HG02798 (cell line): ENCODE results near the gene PPFIBP2.
A peak's percentile ranks its signal among the peaks of the same experiment; 100 is the strongest.

Experiments
- ATAC-seq: cut with Tn5 transposase; IDR thresholded peaks from one replicate; pipeline ENCODE4 v1.9.1; 2021; ENCODE audit warnings: mild to moderate bottlenecking; ENCODE audit not compliant: unreplicated experiment, poor library complexity

PPFIBP2 gene

DNA sequence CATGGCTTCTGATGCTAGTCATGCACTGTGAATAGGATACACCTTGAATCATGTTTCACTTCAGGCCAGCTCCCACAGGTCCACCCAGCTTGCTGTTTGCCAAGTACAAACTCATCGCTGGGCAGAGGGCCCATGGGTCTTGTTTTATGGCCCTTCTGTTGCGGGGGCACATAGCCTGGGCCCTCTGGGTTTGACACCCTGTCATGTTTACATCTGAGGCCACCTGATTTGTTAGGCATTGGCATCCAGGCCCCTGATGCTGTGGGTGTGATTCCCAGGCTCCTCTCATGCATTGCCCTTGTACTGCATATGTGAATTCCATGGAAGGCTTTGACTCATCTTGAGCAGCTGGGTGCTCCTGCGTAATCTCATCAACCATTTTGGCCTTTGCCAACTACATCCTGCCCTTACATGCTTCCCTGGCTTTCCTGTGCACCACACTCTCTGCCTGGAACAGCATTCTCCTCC, 32.6 kb downstream of the PPFIBP2 start:
- ATAC-seq = no peak

DNA sequence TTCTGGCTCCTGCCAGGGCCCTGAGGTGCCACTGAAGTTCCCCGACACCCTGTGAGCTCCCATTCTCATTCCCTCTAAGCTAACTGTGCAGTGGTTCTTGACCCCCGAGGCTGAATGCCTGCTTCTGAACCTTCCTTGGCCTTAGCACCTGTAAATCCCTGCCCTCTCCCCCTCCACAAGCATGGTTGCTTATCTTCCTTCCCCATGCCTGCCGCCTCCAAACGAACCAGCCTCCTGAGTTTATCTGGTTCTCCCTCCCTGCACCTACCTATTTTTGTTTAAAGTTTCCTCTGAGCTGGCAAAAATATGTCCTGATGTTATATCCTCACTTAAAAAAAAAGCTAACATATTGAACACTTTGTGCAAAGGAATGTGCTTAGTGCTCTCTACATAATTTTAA, 33.9 kb downstream of the PPFIBP2 start:
- no peak for ATAC-seq

DNA sequence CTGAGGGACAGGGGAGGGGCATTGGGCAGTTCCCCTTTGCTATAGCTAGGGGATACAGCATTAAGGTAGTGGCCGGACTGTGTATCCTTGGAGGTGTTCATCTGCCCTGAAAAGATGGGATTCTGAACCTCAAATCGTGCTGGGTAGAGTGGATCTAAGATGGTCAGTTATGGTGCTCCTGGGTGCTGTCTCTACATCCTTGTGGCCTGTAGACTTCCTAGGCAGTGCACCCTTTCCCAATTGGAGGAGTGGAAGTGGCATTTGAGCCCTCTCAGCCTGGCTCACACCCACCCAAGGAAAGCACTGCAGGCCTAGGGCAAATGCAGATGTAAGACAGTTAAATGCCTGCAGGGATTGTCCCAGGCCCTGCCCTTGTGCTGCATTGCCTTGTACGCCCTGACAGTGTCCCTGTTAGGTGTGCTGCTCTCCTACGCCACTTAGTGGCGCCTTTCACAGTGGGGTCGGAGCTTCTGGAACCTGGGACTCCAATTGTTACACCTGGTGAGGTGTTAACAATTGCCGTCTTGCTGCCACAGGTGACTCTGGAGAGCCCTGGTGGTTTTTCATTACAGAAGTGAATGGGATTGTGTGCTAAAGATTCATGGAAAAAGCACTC, 35.0 kb downstream of the PPFIBP2 start:
- ATAC-seq = peak; percentile 89

GRCh38 chr11:7549681-7550080, 35.9 kb downstream of the PPFIBP2 start:
- no peak for ATAC-seq

DNA sequence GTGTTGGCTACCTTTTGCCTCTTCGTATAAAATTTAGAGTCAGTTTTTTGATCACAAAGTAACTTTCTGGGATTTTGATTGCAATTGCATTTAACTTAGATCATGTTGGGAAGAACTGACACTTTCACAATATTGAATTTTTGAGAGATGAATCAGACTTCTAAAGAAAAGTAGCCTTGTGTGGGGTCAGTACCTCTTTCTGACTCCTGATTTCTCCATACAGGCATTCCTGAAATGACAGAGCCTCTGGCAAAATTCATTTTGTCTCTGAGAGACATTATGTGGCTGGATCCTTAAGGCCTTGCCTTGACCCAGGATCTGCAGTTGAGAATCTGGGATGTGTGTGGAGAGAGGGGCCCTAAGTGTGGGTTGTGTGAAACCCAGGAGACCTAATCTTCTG, 37.8 kb downstream of the PPFIBP2 start:
- ATAC-seq = no peak

DNA sequence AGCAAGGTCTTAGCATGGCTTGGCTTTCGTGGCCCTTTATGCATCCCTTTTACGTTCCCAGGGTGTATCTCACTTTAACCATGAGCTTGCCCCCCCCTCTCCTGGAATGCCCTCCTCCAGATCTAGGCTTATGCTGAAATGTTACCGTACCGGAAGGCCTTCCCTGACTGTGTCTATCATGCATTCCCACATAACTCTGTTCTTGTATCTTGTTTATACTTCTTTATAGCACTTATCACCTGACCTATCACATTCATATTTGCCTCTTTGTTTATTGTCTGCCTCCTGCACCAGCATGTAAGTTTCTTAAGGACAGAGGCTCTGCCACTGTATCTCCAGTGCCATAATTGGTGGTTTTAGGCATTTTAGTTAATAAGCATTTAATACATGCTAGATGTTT, 38.9 kb downstream of the PPFIBP2 start:
- no peak for ATAC-seq

GRCh38 chr11:7555052-7555699, 41.4 kb downstream of the PPFIBP2 start:
- no peak for ATAC-seq

GRCh38 chr11:7558046-7558445, 44.2 kb downstream of the PPFIBP2 start:
- no peak for ATAC-seq

GRCh38 chr11:7559398-7560283, 45.8 kb downstream of the PPFIBP2 start:
- peak; percentile 70 for ATAC-seq

GRCh38 chr11:7561562-7561961, 47.8 kb downstream of the PPFIBP2 start:
- ATAC-seq = no peak

DNA sequence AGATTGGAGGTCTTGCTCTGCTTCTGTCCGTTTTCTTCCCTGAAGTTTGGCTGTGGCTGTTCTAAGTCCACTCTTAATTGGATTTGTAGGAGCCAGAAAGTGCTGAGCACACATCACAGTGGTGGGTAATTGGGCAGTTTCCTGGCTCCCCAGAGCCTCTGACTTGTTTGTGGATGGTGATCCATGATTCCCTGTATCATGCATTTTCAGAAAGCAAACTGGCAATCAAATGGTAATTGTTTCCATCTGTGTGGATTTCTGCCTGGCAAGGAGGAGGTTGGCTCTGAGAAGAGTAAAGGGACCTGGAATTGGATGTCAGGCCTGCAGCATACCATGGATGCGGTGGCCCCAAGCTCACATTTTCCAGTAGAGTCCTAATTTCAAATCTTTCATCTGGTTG, 49.5 kb downstream of the PPFIBP2 start:
- no peak for ATAC-seq

DNA sequence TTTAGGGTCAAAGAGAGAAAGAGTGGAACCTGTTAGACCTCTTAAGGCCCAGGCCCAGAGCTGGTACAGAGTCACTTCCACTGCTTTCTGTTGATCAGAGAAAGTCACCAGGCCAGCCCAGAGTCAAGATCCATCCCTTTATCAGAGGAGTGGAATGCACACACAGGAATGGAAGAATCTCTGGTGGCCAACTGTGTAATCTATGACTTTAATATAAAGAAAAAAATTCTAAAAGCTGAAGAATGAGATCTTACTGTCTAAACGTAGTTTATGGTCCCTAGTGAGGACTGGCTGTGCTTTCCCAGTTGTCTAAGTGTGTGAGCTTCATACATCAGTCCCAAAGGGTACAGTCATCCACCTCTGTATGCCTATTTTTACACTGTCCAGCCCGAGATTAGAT, 51.0 kb downstream of the PPFIBP2 start:
- no peak for ATAC-seq

DNA sequence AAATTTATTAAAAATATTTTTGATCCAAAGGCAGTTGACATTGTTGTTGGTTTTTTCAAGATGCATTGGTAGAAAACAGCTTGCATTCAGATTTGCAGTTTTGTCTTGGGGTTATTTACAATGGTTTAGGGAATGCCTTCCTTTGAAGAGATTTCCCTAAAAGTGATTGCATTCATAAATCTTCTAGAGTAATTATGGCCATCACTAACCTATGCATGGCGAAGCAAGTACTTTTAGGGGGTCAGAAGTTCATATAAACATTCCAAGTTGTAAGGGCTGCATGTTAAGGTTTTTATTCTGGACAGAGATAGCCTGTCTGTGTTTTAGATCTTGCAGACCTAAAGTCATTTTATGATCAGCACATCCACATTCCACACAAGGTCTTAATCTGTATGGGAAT, 53.5 kb downstream of the PPFIBP2 start:
- ATAC-seq = no peak

DNA sequence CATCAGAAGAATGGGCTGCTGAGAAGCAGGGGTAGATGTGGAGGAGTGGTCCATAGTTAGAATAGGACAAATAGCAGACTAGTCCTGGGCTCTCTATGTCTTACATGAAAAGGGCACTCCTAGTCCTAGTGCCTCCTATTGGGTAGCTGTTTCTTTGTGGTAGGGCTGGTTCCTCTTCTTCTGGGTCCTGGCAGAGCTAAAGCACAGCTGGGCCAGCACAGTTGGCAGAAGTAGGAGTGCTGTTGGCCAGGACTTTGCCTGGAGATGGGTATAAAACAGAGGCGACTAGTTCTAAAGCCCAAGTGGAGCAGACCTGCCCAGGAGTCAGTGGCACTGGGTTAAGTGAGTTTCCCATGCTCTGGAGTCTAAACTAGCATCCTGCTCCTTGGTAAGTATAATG, 55.2 kb downstream of the PPFIBP2 start:
- no peak for ATAC-seq

GRCh38 chr11:7570241-7570640, 56.4 kb downstream of the PPFIBP2 start:
- ATAC-seq = no peak

GRCh38 chr11:7570938-7571521, 57.2 kb downstream of the PPFIBP2 start:
- no peak for ATAC-seq

- ATAC-seq = no peak
These were observed 57.8 kb downstream of the PPFIBP2 start for GRCh38 chr11:7571640-7572000.

DNA sequence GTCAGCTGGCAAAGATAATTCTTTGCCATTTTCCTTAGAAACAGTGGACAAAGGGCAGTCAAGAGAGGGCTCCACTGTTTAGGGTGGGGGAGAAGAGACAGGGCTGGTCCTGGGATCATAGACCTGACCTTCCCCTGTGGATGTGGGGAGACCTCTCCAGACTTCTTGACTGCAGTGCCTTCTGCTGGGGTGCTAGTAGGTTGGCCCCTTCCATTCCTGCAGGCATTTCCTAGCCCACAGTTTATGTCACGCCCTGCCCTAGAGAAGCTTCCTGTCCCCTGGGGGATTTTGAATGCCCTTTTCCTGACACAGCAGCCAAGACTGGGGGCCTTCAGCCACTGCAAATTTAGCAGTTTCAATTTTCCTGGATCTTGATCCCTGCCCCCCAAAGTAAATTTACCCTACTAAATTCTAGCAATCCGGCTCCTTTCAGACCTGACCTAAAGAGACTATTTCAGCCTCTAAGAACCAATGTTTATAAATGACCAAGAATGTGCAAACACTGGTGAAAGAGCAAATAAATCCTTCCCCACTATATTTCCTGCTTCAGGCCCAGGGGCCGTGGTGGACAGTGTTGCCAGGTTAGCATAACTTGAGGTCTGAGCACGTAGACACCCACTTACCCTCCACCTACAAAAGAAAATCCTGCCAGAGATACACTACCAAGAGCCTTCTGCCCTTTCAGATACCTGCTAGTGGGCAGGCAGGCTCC, 58.4 kb downstream of the PPFIBP2 start:
- no peak for ATAC-seq

- ATAC-seq = no peak
These were observed 59.4 kb downstream of the PPFIBP2 start for GRCh38 chr11:7573193-7573557.

GRCh38 chr11:7573558-7574296, 59.9 kb downstream of the PPFIBP2 start:
- ATAC-seq = no peak
